Neural progenitor cell (in vitro differentiated cells): Measurements from ENCODE around the gene SLC39A7. TPM values are rescaled to one million over a fixed set of nuclear protein-coding genes. Genes with fewer than 3 reads are reported as not detected.

Experiments used
- DNase-seq: peaks from one replicate; pipeline ENCODE4 v3.0.0-alpha.2; 2016; ENCODE audit warnings: low spot score
- H2AFZ ChIP-seq: fragments of 200-600 bp; sonication (generic); replicated peaks from 2 replicates; pipeline ENCODE4 v1.6.1; 2016; ENCODE audit warnings: antibody characterized with exemption
- H3F3A ChIP-seq: fragments of 200-600 bp; sonication (generic); 2 replicates; pipeline ENCODE4 v1.6.1; 2016; ENCODE audit warnings: antibody characterized with exemption, low read depth
- H3K27ac ChIP-seq: fragments of 200-600 bp; sonication (generic); 2 replicates; pipeline ENCODE4 v1.5.1; 2016; ENCODE audit warnings: mild to moderate bottlenecking
- H3K27me3 ChIP-seq: fragments of 200-600 bp; sonication (generic); 2 replicates; pipeline ENCODE4 v1.6.1; 2016; ENCODE audit warnings: mild to moderate bottlenecking, moderate library complexity
- H3K36me3 ChIP-seq: fragments of 200-600 bp; sonication (generic); 2 replicates; pipeline ENCODE4 v1.5.1; 2016
- H3K4me1 ChIP-seq: fragments of 200-600 bp; sonication (generic); 2 replicates; pipeline ENCODE4 v1.6.1; 2016; ENCODE audit warnings: mixed run types
- H3K4me2 ChIP-seq: fragments of 200-600 bp; sonication (generic); 2 replicates; pipeline ENCODE4 v1.6.1; 2016
- H3K4me3 ChIP-seq: fragments of 200-600 bp; sonication (generic); 2 replicates; pipeline ENCODE4 v1.5.1; 2016
- H3K79me2 ChIP-seq: fragments of 200-600 bp; sonication (generic); 2 replicates; pipeline ENCODE4 v1.6.1; 2016; ENCODE audit warnings: low read depth
- H3K9ac ChIP-seq: fragments of 200-600 bp; sonication (generic); 2 replicates; pipeline ENCODE4 v1.6.1; 2016
- H3K9me3 ChIP-seq: fragments of 200-600 bp; sonication (generic); 2 replicates; pipeline ENCODE4 v1.5.1; 2016; ENCODE audit warnings: low read depth
- H4K20me1 ChIP-seq: fragments of 200-600 bp; sonication (generic); 2 replicates; pipeline ENCODE4 v1.6.1; 2016; ENCODE audit warnings: low read depth
- H3K27ac Mint-ChIP-seq: 3 replicates; pipeline ENCODE4 v1.8.0; 2021; ENCODE audit warnings: mixed read lengths
- H3K27me3 Mint-ChIP-seq: 2 replicates; pipeline ENCODE4 v1.8.0; 2022; ENCODE audit warnings: low read depth, mild to moderate bottlenecking, inconsistent platforms, moderate library complexity, mixed read lengths; ENCODE audit not compliant: insufficient read depth
- H3K36me3 Mint-ChIP-seq: 3 replicates; pipeline ENCODE4 v1.8.0; 2021; ENCODE audit warnings: mixed read lengths
- H3K4me1 Mint-ChIP-seq: 3 replicates; pipeline ENCODE4 v1.8.0; 2021; ENCODE audit warnings: mixed read lengths
- H3K4me3 Mint-ChIP-seq: 3 replicates; pipeline ENCODE4 v1.8.0; 2021; ENCODE audit warnings: mild to moderate bottlenecking, moderate library complexity, mixed read lengths
- H3K9me3 Mint-ChIP-seq: 3 replicates; pipeline ENCODE4 v1.8.0; 2020; ENCODE audit warnings: mixed read lengths
- EZH2 ChIP-seq: fragments of 200-600 bp; sonication (generic); IDR thresholded peaks from 2 replicates; pipeline ENCODE4 v1.6.1; 2017; ENCODE audit warnings: antibody characterized with exemption, mild to moderate bottlenecking, moderate library complexity
- EZH2phosphoT487 ChIP-seq: fragments of 200-600 bp; sonication (generic); IDR thresholded peaks from 2 replicates; pipeline ENCODE4 v1.6.1; 2017; ENCODE audit warnings: antibody characterized with exemption
- total RNA-seq: library from RNA; depleted of rRNA; stranded (reverse); fragments of >200 nt; gene quantifications from 2 replicates; pipeline ENCODE4 v1.2.3, GENCODE V29; 2015; ENCODE audit warnings: low replicate concordance
- TF ChIP-seq, protein P1 (sequence below): fragments of 200-600 bp; sonication (generic); IDR thresholded peaks from 2 replicates; pipeline ENCODE4 v1.5.1; 2017; ENCODE audit warnings: antibody characterized with exemption, mild to moderate bottlenecking

SLC39A7 gene
- total RNA-seq, 1 donor from 2014 or later: 40.8 TPM

DNA sequence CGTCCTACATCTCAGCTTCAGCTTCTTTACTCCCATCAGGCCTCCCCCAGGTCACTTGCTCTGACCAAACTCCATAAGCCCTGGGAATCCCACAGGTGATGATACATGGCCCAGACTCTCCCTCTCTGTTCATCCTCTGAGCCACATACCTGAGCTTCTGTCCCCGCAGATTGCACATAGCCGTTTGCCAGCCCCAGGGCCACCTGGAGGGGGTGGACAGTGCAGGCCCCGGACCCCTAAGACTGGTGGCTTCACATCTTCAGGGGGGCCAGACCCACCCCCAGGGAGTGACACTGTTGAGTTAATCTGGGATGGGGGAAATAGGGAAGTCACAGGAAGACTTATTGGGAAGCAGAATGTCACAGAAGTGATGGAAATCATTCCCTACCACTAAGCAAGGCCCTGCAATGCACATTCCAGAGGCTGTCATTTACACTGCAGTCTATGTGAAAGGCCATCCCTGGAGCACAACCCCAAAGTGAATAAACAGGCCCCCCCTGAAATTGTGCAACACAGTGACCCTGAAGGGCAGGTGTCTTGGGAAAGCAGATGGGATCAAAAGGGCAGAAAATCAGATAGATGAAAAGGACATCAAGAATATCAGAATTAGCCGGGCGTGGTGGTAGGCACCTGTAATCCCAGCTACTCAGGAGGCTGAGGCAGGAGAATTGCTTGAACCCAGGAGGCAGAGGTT is 2.4 kb upstream of the SLC39A7 start:
- Histone ChIP-seq H3K79me2 (peaks cover 27% of the 10 kb centered on the region), H3K36me3 (no peaks in the 10 kb centered on the region), H3K9ac (no peak overlapping the region), H4K20me1 (peaks cover 74% of the 10 kb centered on the region), H3K4me1 (peaks cover 11% of the 10 kb centered on the region), H3K4me2 (no peak overlapping the region), H3K27me3 (peaks cover 3% of the 10 kb centered on the region), H3K9me3 (no peaks in the 10 kb centered on the region), H3K4me3 (no peak overlapping the region), H3K27ac (no peak overlapping the region), H3F3A (peaks cover 55% of the 10 kb centered on the region), H2AFZ (no peak overlapping the region)
- Mint-ChIP-seq H3K27ac (no peak overlapping the region), H3K36me3 (peaks cover 42% of the 10 kb centered on the region), H3K9me3 (no peaks in the 10 kb centered on the region), H3K4me3 (peak overlapping the region; percentile 83), H3K4me1 (peaks cover 48% of the 10 kb centered on the region), H3K27me3 (peaks cover 13% of the 10 kb centered on the region)
- TF ChIP-seq EZH2phosphoT487 (no peak), EZH2 (no peak)
- TF ChIP-seq, protein P1, sequence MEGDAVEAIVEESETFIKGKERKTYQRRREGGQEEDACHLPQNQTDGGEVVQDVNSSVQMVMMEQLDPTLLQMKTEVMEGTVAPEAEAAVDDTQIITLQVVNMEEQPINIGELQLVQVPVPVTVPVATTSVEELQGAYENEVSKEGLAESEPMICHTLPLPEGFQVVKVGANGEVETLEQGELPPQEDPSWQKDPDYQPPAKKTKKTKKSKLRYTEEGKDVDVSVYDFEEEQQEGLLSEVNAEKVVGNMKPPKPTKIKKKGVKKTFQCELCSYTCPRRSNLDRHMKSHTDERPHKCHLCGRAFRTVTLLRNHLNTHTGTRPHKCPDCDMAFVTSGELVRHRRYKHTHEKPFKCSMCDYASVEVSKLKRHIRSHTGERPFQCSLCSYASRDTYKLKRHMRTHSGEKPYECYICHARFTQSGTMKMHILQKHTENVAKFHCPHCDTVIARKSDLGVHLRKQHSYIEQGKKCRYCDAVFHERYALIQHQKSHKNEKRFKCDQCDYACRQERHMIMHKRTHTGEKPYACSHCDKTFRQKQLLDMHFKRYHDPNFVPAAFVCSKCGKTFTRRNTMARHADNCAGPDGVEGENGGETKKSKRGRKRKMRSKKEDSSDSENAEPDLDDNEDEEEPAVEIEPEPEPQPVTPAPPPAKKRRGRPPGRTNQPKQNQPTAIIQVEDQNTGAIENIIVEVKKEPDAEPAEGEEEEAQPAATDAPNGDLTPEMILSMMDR: no peak
- no peak for DNase-seq

DNA sequence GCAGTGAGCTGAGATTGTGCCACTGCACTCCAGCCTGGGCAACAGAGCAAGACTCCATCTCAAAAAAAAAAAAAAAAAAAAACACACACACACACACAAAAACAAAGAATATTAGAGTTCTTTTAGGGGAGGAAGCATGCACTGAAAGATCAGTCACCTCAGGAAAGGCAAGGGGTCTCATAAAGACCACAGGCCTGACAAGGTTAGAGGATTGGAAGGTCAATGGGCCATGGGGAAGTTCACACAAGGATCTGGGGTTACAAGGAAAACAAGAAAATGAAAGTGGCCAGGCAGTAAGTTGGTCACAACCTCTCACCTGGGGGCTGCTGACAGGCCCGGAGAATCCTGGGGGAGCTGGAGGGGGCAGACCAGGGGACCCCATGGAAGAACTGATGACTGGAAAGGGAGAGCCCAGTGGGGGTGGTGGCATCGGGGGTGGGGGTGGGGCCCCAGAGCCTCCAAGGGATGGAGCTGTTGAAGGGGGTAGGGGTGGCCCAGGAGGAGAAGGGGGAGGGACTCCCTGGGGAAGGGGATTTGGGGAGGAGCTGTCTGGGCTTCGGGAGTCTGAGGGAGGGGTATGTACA is 1.7 kb upstream of the SLC39A7 start:
- Histone ChIP-seq H3K27ac (no peak overlapping the region), H3K9ac (no peak overlapping the region), H3K27me3 (no peaks in the 10 kb centered on the region), H3K4me3 (peak overlapping the region; percentile 88), H2AFZ (no peak overlapping the region), H3K79me2 (peaks cover 27% of the 10 kb centered on the region), H3K4me1 (peaks cover 14% of the 10 kb centered on the region), H3F3A (peaks cover 55% of the 10 kb centered on the region), H3K36me3 (no peaks in the 10 kb centered on the region), H3K9me3 (no peaks in the 10 kb centered on the region), H4K20me1 (peaks cover 77% of the 10 kb centered on the region), H3K4me2 (peak overlapping the region; percentile 99)
- Mint-ChIP-seq H3K27ac (peak overlapping the region; percentile 18), H3K27me3 (peaks cover 13% of the 10 kb centered on the region), H3K4me1 (peaks cover 55% of the 10 kb centered on the region), H3K9me3 (no peaks in the 10 kb centered on the region), H3K36me3 (peaks cover 45% of the 10 kb centered on the region), H3K4me3 (peak overlapping the region; percentile 99)
- no peak for TF ChIP-seq EZH2
- TF ChIP-seq EZH2phosphoT487: no peak
- TF ChIP-seq, protein P1: no peak
- DNase-seq: no peak

DNA sequence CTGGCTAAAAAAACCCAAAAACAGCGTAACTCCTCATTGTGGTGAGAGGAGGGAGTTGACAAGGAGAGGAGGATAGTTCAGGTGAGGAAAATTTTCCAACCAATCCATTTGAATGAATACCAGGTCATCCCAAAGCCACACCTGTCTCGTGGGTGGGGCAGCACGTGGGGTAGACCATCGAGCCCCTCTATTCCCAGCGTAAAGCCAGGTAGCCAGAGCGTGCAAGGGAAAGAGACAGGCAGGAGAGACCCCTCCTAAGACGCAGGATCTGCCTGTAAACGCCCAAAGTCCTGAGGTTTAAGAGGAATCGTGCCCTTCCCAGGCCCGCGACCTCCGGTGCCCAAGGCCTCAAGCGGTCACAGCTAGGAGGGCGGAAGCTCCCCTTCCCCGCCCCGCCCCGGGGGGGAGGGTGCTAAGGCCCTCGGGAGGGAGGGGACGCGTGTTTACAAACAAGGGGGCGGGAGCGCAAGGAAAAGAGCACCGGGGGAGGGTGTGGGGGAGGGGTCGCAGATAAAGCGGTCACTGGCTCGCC is 914 bp upstream of the SLC39A7 start:
- no peaks in the 10 kb centered on the region for H3K9me3 Mint-ChIP-seq
- Histone ChIP-seq H3K9me3 (no peaks in the 10 kb centered on the region), H2AFZ (peak overlapping the region; percentile 97), H3K4me1 (peaks cover 17% of the 10 kb centered on the region), H4K20me1 (peaks cover 73% of the 10 kb centered on the region), H3K27ac (peak overlapping the region; percentile 94), H3K36me3 (no peaks in the 10 kb centered on the region), H3K4me3 (peak overlapping the region; percentile 88), H3K4me2 (peak overlapping the region; percentile 99), H3K79me2 (peaks cover 27% of the 10 kb centered on the region), H3K27me3 (no peaks in the 10 kb centered on the region), H3K9ac (peak overlapping the region; percentile 93), H3F3A (peaks cover 53% of the 10 kb centered on the region)
- peak; percentile 92 for DNase-seq
- peaks cover 42% of the 10 kb centered on the region for H3K36me3 Mint-ChIP-seq
- H3K4me3 Mint-ChIP-seq: peak overlapping the region; percentile 99
- H3K27ac Mint-ChIP-seq: peak overlapping the region; percentile 83
- H3K27me3 Mint-ChIP-seq: peaks cover 16% of the 10 kb centered on the region
- no peak for TF ChIP-seq EZH2
- no peak for TF ChIP-seq EZH2phosphoT487
- TF ChIP-seq, protein P1: no peak
- peaks cover 58% of the 10 kb centered on the region for H3K4me1 Mint-ChIP-seq
